GM21619 (cell line): Measurements from ENCODE around the gene BMAL1.

Experiments used
- ATAC-seq: cut with Tn5 transposase; IDR thresholded peaks from one replicate; pipeline ENCODE4 v1.9.1; 2021; ENCODE audit not compliant: unreplicated experiment

The BMAL1 gene

GRCh38 chr11:13290221-13290980, 12.8 kb downstream of the BMAL1 start:
- no peak for ATAC-seq

DNA sequence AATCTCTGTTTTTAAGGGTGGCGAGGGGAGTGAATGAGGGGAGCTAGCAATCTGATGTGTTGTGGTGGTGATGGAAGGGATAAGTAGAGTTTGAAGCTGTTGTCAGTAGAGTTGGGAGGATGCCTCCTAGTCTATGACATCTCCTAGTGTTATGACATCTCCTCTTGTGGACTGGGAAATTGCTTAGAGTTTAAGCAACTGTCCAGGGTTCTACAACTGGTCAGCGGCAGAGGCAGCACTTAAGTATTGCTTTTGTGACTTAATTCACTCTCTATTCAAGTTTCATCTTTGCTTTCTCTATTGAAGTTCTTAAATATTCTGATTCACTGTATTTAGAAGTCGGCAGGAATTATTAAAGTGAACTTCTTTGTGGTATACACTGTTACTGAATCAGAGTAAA, 13.8 kb downstream of the BMAL1 start:
- ATAC-seq: no peak

DNA sequence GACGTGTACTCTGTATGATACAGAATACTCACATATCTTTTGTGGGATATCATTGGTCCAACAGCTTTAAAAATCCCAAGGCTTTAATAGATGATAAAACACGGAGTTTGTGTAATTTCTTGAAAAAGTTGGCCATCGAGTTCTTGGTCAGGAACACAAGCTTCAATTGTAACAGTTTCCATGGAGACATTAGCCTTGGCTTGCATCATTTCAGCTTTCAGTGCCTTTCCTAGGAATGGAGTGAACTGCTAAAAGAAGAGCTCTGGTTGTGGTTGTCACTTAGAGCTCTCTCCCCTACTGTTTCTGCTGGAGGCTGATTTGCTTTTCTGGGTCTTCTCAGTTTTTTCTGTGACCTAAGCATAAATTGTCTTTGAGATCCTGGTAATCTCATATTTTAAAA, 14.2 kb downstream of the BMAL1 start:
- no peak for ATAC-seq

GRCh38 chr11:13292970-13293369, 15.4 kb downstream of the BMAL1 start:
- ATAC-seq: no peak

GRCh38 chr11:13294178-13294577, 16.6 kb downstream of the BMAL1 start:
- no peak for ATAC-seq

DNA sequence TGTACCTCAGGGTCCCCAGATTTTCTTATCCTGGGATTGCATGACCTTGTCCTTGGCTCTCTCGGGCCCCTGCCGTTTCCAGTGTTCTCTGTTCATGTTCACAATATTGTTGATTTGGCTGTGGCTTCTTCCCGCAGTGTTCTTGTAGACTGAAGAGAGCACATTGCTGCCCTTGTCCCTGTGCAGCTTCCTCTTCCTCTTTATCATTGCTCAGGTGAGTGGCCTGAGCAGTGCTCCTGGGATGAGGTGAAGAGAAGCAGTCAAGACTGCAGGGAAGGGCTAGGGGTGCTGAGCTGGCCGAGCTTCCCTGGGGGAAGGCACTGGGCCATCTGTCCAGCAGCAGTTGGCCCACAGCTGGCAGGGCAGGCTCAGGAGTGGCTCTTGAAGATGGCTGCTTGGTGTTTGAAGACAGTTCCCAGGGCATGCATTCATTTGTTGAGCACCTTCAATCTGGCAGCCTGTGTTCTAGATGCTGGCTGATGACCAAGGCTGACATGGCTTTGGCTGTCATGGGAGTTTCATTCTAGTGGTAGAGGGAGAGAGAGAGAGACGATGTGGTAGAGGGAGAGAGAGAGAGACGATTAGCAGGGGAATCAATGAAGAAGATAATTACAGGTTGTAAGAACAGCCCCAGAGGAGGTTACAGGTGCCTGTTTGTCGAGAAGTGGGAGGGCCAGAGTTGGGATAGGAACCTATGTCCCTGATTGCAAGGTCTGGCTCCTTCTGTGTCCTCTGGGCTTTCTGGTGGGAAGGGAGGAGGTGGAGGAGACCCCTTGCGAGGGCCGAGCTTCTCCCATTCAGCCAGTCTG, 17.4 kb downstream of the BMAL1 start:
- no peak for ATAC-seq

- ATAC-seq: no peak
Observed at GRCh38 chr11:13297308-13297916, 19.8 kb downstream of the BMAL1 start.

GRCh38 chr11:13297917-13298356, 20.3 kb downstream of the BMAL1 start:
- no peak for ATAC-seq

GRCh38 chr11:13298765-13299164, 21.2 kb downstream of the BMAL1 start:
- ATAC-seq: no peak

DNA sequence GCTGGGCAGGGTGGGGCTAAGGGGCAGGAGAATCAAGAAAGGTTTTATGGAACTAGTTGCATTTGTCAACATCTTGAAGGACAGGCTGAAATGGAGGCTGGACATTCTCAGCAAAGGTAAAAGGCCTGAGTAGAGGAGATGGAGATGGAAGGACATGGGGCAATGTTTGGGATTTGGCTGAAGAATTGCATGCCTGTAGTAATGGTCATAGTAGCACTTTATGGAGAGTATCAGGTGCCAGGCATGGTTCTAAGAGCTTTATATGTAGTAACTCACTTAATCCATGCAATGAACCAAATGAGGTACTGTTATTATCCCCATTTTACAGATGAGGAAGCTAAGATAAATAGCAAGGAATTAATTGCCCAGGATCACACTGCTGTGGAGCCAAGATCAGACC, 23.9 kb downstream of the BMAL1 start:
- no peak for ATAC-seq

- ATAC-seq: no peak
Observed at GRCh38 chr11:13302420-13302958, 24.9 kb downstream of the BMAL1 start.

GRCh38 chr11:13303668-13304649, 26.4 kb downstream of the BMAL1 start:
- ATAC-seq: no peak

DNA sequence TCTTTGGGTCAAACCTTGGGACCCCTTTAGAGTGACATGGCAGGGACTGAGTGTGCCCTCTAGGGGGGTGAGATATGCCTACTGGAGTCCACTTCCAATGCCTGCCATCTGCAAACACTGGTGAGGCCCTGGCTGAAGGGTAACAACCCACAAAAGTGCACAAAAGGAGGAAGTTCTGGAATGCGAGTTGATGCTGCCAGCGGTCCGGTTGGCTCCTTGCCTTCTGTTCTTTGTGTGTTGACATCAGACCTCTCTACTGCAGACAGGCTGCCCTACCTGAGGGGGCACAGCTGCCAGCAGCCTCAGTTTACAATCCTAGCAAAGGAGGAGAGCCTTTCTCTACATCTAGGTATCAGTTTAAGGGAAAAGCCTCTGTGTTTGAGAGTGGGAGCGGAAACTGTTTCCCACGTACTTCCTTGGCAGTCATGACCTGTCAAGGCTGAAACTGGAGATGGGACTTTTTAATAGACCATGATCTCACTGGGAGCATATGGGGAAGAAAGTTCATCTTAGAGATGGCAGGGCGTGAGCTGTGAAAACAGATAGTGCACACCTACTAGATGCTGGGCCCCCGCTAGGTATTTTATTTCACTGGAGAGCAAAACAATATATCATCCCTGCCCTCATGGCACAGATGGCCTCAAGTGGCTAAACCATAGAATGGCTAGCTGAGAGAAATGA, 27.2 kb downstream of the BMAL1 start:
- no peak for ATAC-seq

DNA sequence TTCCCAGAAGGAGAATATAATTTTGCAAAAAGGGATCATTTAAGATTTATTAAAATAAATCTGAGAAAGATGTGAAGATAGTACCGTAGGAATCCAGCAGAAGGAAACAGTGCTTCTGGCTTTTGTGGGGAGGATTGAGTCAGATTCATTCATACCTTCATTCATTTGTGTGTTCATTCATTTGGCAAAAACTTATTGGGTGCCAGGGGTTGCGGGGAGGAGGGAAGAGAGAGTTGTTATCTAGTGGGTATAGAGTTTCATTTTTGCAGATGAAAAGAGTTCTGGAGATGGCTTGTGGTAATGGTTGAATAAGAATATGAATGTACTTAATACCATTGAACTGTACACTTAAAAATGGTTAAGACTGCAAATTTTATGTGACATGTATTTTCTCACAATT, 31.1 kb downstream of the BMAL1 start:
- no peak for ATAC-seq

DNA sequence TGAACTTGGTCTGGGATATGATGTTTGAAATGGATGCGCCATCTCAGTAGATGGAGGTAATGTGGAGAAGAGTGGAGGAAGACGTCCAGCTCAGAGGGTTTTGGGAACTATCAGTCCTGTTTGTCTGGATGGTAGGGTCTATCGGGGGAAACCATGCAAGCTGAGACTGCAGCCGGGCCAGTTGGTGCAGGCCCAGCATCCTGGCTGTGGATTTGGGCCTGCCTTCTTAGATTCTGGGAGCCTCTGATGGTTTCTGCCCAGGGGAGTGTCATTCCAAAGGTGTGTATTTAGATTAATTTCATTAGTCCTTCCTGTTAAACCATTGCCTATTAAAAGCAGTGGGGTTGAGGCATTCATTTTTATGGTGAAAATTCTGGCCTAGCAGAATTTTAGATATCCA, 31.6 kb downstream of the BMAL1 start:
- no peak for ATAC-seq

- no peak for ATAC-seq
Observed at GRCh38 chr11:13310443-13310842, 32.9 kb downstream of the BMAL1 start.

DNA sequence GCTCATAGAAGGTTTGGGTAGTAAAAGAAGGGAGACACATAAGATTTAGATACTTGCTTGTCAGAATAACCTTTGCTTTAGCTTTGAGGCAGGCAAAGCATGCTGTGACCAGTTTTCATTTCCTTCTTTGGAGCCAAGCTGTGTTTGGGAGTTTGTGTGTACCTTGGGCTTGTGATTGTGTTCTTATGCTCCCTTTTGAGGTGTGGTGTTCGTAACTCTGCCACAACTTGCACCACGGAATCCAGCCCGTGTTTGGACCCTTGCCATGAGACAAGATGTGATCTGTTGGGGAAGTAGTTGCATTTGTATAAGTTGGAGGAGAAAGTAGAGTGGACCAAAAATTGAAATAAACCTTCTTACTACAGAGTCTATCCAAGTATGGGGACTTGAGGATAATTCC, 34.0 kb downstream of the BMAL1 start:
- no peak for ATAC-seq

DNA sequence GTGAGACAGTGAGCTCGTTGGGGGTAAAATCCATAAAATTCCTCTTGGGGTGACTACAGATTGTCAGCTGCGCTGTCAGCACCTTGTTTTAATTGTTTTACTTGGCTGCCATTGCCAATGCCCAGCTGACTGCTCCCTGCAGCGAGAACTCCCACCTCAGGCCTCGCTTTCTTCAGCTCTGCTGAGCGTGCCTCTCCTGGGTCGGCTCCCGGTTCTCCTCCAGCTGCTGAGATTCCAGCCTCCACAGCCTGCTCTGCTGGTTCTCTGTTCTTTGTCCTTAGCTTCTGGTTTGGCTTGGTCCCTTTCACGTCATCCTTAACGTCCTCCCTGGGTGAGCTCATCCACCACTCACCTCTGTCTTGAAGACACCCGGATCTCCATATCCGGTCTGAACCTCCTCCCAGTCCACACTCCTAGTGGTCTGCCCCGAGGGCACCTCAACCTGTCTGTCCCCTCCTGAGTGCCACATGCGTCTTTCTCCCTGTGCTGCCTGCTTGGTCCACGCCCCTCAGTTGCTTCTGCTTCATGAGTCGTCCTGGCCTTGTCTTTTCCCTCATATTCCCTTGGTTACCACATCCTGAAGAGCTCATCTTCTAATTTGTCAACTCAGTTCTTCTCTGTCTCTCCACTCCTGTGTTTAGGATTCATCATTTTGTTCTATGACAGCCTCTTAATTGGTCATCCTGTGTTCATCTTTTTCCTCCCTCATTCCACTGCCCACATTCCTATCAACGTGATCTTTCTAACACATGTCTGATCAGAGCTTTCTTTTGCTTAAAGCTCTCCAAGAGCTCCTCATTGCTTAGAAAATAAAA, 35.6 kb downstream of the BMAL1 start:
- ATAC-seq: no peak
